Measurements from ENCODE around the gene CD58.
"Not testable (repeated sequence)": the region's sequence is repeated elsewhere in the genome, so short reads cannot be mapped to it uniquely, and the experiment has no call there.

CD58 gene

DNA sequence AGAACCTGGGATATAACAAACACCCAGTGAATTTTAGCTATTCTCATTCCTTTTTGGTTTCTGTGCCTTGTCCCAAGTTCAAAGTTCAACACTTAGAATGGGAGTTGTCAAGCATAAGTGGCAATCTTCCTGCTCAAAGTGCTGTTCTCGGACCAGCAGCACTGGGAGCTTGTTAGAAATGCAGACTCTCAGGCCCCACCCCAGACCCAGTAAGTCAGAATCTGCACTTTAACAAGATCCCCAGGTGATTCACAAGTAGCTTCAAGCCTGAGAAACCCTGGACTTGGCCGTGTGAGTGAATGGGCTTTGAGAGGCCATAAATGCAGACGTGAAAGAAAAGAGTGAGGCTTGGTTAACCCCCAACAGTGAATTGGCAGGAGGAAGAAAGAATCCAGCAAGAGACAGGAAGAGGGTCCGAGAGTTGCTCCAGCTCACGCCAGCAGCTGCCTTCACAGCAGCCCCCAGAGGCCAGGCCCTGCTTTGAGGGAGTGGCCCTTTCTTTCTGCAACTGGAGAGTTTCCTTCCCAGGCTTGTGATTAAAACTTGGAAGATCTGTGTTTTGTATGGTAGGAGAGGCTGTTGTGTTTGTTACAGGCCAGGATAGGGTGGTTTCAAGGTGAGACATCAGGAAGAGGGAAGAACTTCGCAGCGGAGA is 21.3 kb upstream of the CD58 start:
- not testable (repeated sequence) for DNase-seq

- DNase-seq = peak in 1 of 4 experiments; percentile 42
These were observed 20.5 kb upstream of the CD58 start for GRCh38 chr1:116591006-116591950.

GRCh38 chr1:116590359-116591005 is 19.7 kb upstream of the CD58 start:
- not testable (repeated sequence) for DNase-seq

DNA sequence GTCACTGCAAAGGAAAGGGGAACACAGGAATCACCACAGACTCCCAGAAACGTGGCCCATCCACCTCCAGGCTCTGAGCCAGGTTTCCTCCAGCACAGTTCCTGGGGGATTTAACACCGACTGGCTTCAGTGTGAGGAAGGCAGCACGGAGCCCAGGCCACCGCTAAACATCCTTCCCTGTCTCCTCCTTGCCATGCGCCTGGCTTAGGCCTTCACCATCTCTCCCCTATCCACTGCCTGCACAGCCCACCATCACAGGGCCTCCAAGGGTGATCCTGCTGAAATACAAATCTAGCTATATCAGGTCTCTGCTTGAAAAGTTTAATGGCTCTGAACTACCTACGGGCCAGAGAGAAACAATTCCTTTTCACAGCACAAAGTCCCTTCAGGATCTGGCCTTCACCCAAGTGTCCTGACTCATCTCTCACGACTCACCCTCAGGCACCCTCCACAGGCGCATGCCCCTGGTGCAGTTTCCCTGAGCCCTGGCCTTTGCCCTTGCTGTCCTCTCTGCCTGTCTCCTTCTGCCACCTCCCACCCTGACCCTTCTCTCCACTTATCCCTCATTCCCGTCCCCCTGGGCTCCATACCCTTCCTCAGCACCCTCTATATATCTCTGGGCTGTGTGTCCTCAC is 18.4 kb upstream of the CD58 start:
- DNase-seq = peak in 2 of 4 experiments; percentile 53 to 55

- DNase-seq = peak in 3 of 4 experiments; percentile 26 to 60 (median 56)
These were observed 16.8 kb upstream of the CD58 start for GRCh38 chr1:116587501-116588227.

- peak in 3 of 4 experiments; percentile 28 to 38 (median 36) for DNase-seq
These were observed 15.9 kb upstream of the CD58 start for GRCh38 chr1:116586741-116587143.

DNA sequence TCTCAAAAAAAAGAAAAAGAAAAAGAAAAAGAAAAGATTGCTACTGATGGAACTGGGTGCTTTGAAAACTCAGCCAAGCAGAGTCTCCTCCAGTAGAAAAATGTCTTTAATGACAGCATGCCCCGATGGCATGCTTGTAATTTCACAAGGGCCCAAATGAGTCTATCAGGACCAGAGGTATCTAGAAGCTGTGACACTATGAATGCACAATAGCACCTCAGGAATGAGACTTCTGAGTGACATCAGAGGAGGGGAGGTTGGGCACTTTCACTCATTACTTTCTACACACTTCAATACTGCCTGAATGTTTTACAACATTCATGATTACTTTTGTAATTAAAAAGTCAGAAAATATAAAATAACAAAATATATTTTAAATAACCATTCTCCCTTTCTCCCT is 15.1 kb upstream of the CD58 start:
- no peak for DNase-seq

DNA sequence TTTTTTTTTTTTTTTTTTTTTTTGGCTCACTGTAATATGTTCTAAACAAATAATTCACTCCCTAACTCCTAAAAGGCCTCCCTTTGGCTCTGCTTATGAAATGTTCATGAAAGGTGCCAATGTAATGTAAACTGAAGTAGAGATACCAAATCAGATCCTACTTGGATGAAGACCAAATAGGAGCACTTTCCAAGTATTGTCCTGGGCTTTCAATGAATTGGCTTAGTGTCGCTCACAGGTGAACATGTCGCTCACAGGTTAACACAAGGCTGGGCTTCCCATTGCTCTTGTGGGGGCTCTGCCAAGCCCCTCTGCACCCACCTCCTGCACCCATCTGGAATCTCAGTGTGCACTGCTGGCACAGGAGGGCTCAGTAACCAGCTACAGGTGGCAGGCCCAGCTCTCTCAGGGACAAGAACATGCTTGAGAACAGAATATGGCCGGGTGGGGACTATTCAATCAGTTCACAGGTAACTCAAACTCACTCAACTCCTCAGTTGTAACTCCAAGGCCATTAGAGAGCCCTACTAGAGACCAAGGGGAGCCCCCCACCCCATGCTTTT is 10.6 kb upstream of the CD58 start:
- DNase-seq = no peak

- DNase-seq = no peak
These were observed 9.9 kb upstream of the CD58 start for GRCh38 chr1:116580446-116581322.

DNA sequence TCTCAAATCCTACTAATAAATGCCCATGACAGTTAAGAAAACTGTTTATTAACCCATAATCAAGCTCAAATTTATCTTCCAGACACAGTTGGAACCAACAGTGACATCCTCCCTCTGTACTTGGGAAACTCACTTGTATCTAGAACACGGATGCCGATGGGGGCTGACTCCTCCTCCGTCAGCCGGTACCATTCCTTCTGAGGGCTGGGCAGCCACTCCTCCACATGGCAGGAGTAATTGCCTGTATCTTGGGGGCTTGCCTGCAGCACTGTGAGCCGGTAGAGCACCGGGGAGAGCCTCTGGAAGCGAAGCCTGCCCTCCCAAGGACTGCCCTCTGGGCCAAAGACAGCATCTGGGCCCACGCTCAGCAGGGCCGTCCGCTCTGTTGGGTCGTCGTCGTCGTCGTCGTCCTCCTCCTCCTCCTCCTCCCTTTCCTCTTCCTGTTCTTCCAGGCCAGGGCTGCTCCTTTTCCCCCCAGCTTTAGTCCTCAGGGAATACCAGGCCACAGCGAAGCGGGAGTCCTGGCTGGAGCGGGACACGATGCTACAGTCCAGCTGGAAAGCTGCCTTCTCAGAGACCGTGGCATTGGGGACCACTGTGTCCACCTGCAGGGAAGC is 8.5 kb upstream of the CD58 start:
- DNase-seq = no peak

DNA sequence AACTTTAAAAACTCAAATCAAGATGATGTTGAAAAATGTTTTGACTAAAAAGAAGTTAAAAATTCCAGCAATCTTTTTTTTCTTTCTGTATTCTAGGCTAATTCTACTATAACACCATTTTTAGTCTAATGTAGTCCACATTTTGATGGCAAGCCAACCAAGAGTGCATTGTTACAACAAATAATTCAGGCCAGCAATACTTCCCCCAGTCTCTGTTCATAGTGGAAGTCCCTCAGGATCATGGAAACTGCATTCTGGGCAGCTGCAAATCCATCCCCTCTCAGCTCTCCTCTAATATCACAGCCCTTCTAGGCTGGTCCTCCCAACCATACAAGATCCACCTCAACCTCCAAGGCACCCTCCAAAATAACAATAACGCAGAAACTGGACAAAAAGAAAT is 7.8 kb upstream of the CD58 start:
- DNase-seq = no peak

DNA sequence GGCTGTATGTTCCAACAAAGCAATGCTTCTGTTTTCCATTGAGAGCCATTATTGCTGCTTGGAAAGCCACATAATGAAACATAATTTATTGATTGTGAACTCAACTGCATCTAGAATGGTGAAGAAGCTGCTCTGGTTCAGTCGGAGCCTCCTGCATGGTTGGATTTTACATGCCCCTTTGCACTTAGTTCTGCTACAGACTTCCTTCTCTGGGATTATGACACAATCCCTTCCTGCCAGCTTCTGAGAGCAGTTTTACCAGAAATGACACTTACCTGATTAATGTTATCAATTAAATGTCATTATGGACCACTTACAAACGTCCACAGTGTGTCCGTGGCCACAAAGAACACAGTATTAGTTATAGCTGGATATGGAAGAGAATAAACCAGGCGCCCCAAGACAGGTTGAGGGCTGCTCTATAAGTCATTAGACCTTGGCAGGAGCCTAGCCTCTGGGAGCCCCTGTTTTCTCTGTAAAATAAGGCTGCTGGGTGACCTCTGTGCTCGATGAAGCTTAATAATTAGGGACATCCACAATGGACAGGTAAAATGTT is 7.0 kb upstream of the CD58 start:
- DNase-seq = peak in 3 of 4 experiments; percentile 37 to 47 (median 38)

DNA sequence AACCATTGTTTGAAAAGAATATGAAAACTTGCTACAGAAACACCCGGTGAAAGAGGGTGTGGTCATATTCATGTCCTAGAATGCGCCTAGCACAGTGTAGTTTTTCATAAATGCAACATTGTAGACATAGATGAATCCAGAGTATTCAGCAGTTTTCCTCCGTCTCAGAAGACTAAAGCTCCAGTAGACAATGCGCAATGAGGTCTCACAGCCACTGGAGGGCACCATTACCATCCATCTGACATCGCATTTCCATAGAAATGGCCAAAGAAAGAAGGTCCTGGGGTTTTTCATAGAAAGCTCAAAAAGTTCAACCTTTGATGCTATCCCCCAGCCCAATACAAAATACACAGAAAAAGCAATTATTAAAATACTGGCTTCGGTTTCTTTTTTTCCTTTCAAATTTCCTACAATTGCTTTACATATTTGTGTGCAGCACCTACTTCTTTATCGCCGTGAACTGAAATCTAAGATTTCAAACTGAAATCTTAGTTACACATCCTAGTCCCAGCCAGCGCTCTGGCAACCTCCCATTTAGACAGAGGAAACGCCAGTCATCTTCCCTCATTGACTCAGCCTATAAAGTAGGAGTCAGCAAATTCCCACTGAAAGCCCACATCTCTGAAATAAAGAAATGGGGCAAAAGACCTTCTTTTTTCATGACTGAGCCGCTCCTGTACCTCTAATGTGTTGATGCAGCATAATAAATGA is 3.9 kb upstream of the CD58 start:
- peak; percentile 76 to 84 (median 78) for DNase-seq

- peak in 1 of 4 experiments; percentile 25 for DNase-seq
These were observed 2.7 kb upstream of the CD58 start for GRCh38 chr1:116573431-116574095.

DNA sequence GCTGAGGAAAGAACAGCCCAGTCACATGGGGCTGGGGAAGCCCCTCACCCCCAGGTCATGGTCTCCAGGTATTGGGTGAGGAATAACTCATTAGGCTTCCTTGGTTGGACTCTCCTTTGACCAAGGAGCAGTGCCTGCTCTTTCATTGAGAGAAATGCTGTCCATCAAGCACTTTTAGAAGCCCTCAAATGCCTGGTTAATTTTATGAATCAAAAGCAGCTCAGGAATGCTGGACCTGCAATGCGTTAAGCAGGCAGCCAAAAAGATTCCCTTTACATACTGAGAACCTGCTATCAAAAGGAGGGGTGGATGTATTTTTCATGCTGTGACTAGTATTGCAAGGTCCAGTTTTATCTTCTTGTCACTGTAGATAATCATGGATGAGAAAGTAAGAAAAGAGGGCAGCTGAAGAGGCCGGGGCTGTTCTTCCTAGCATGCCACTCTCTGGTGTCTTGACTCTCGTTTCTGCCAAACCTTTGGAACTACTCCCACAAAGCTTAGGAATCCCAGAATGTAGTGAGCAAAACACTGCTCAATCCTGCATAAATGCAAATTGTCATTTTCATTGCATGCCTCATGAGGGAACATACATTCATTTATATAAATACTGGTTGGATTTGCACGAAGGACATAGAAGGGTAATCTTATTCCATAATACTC is 2.1 kb upstream of the CD58 start:
- no peak for DNase-seq

DNA sequence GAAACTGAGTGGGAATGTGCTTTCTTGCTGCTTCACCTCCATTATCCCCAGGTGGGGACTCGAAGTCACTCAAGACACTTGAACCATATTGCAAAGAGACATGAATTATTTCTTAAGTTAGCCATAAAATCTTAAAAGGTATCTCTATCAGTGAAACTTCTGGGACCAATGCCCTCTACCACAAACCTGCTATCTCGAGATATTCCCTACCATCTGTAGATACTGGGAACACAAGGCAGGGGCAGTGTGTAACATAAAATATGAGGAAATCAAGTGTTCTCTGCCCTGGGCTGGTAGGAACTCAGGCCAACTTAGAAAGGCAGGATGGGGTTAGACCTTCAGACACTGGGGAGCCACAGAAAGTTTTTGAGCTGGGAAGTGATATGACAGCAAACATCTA is 1.3 kb upstream of the CD58 start:
- no peak for DNase-seq

DNA sequence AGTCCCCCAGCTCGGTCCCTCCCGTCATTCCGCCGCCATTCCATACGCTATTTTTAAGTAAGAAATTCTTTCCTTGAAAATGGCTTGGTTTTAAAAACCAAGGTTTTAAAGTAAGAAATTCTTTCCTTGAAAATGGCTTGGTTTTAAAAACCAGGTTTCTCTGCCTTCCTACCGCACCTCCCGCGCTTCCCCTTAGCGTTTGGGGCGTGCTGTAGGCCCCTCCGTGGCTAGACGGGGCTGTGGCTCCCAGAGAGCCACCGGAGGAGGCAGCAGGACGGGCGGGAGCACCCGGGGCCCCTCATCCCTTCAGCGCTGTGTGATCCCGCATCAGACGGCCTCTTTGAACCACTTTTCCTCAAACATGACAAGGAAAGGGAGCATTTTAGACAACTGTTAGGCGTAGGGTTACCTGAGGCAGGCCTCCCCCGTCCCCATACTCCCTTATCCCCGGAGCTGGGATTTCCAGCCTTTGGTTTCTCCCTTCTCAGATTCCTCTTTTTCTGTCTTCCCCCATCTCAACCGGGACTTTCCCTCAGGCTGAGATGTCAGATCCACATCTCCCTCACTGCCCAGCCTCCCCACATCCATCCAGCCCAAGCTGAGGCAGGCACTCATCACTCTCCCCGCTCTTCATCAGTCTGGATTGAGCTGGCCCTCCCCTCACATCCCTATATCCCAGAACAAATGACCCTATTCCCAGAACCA is 541 bp upstream of the CD58 start:
- DNase-seq = peak; percentile 48 to 72 (median 70)

All from suppressor macrophage (primary cell).